Measurements from ENCODE around the gene PERM1. TPM values are rescaled to one million over a fixed set of nuclear protein-coding genes. Genes with fewer than 3 reads are reported as not detected.

PERM1 gene
- total and polyA plus RNA-seq, 2 of the 13 experiments (the other 11 are each of a cell fraction or from before 2014, with no cell fraction given), result 0.04 to 0.29 TPM

GRCh38 chr1:1000357-1001056 lies 18.6 kb upstream of the PERM1 start (continued):
- peak; percentile 58; the same call in 1 of the 2 replicates for TF ChIP-seq ZNF670 (CRISPR knock-in tag; IDR thresholded peaks at IDR 0.05; ENCODE audit: borderline replicate concordance)
- 0 out of 2 replicates have a peak, but pooled peaks have one; percentile 16 for TF ChIP-seq ZNF597 (CRISPR knock-in tag; IDR thresholded peaks at IDR 0.05)
- no peak for TF ChIP-seq JARID2 (CRISPR knock-in tag; IDR thresholded peaks at IDR 0.05; ENCODE audit: insufficient replicate concordance)
- TF ChIP-seq SPEN (CRISPR knock-in tag; IDR thresholded peaks at IDR 0.05; ENCODE audit: low read depth), result peak; percentile 70; the same call in 1 of the 2 replicates
- no peak for TF ChIP-seq ZNF354B (CRISPR knock-in tag; IDR thresholded peaks at IDR 0.05)
- TF ChIP-seq ZHX1 (CRISPR knock-in tag; IDR thresholded peaks at IDR 0.05; ENCODE audit: low read depth), result peak; percentile 100
- TF ChIP-seq SMYD3 (CRISPR knock-in tag; IDR thresholded peaks at IDR 0.05), result no peak
- TF ChIP-seq NFKBIZ (CRISPR knock-in tag; IDR thresholded peaks at IDR 0.05), result peak; percentile 80; the same call in 1 of the 2 replicates
- peak; percentile 100 for TF ChIP-seq CREB1 (IDR thresholded peaks at IDR 0.05)
- peak; percentile 96 for TF ChIP-seq CREB1 (CRISPR knock-in tag; IDR thresholded peaks at IDR 0.05)
- TF ChIP-seq CHD2 (IDR thresholded peaks at IDR 0.05; ENCODE audit: low read depth, low read length), result no peak
- no peak for TF ChIP-seq PRPF4 (IDR thresholded peaks at IDR 0.05; ENCODE audit: low read depth, low read length, poor library complexity, severe bottlenecking)
- TF ChIP-seq ATF2 (CRISPR knock-in tag; IDR thresholded peaks at IDR 0.05), result peak; percentile 100
- TF ChIP-seq ZNF549 (CRISPR knock-in tag; IDR thresholded peaks at IDR 0.05), result 0 out of 2 replicates have a peak, but pooled peaks have one; percentile 25
- TF ChIP-seq ZNF746 (CRISPR knock-in tag; IDR thresholded peaks at IDR 0.05), result peak; percentile 56; the same call in 1 of the 2 replicates
- 0 out of 2 replicates have a peak, but pooled peaks have one; percentile 77 for TF ChIP-seq ZNF10 (CRISPR knock-in tag; IDR thresholded peaks at IDR 0.05; ENCODE audit: borderline replicate concordance, low read depth)
- TF ChIP-seq CSRNP2 (CRISPR knock-in tag; conservative IDR thresholded peaks at IDR 0.05; ENCODE audit: low read depth), result no peak
- TF ChIP-seq MAFK (conservative IDR thresholded peaks at IDR 0.05 in 1 of 2, IDR thresholded peaks at IDR 0.05 in 1 of 2; ENCODE audit: low read length in 2 of 2), result no peak
- TF ChIP-seq ZFP82 (CRISPR knock-in tag; IDR thresholded peaks at IDR 0.05; ENCODE audit: borderline replicate concordance), result peak; percentile 56; the same call in 1 of the 2 replicates
- TF ChIP-seq PHF21A (CRISPR knock-in tag; IDR thresholded peaks at IDR 0.05), result no peak
